HepG2 (cell line): Measurements from ENCODE around the gene IP6K3. TPM values are rescaled to one million over a fixed set of nuclear protein-coding genes. Genes with fewer than 3 reads are reported as not detected.

ENCODE experiments used
- CHD2 ChIP-seq: IDR thresholded peaks from 2 replicates; pipeline ENCODE4 v1.6.1; 2011; ENCODE audit warnings: low read depth, low read length, improper control_type of control experiment
- ELF3 ChIP-seq: IDR thresholded peaks from 2 replicates; pipeline ENCODE4 v1.6.1; 2016; ENCODE audit warnings: missing genetic modification reagents, missing compliant biosample characterization
- ELF4 ChIP-seq: sonication (generic); formaldehyde crosslinking; IDR thresholded peaks from 2 replicates; pipeline ENCODE4 v1.5.0; 2020; ENCODE audit warnings: missing genetic modification reagents, mild to moderate bottlenecking, moderate library complexity, borderline replicate concordance
- ETV5 ChIP-seq: IDR thresholded peaks from 2 replicates; pipeline ENCODE4 v1.6.1; 2018; ENCODE audit warnings: missing biosample characterization, missing genetic modification reagents, inconsistent platforms, borderline replicate concordance
- GABPA ChIP-seq, 2 experiments: IDR thresholded peaks; 2 replicates each; pipeline ENCODE4 v1.6.1; 2011 to 2016; ENCODE audit warnings: low read depth in 2 of 2, low read length in 1 of 2, missing biosample characterization in 1 of 2, missing genetic modification characterization in 1 of 2
- JARID2 ChIP-seq: sonication (generic); formaldehyde crosslinking; IDR thresholded peaks from 2 replicates; pipeline ENCODE4 v1.8.1; 2023; ENCODE audit warnings: missing genetic modification reagents, inconsistent platforms; ENCODE audit not compliant: insufficient replicate concordance
- JDP2 ChIP-seq: sonication (generic); formaldehyde crosslinking; IDR thresholded peaks from 2 replicates; pipeline ENCODE4 v1.8.1; 2022; ENCODE audit warnings: missing genetic modification reagents, borderline replicate concordance
- MAFK ChIP-seq, 2 experiments: IDR thresholded peaks in 1 of 2; conservative IDR thresholded peaks in 1 of 2; 2 replicates each; pipeline ENCODE4 v1.6.1; 2011; ENCODE audit warnings: improper control_type of control experiment in 2 of 2, low read length in 2 of 2
- SATB2 ChIP-seq: sonication (generic); formaldehyde crosslinking; IDR thresholded peaks from 2 replicates; pipeline ENCODE4 v1.5.0; 2020; ENCODE audit warnings: missing genetic modification reagents
- TEAD3 ChIP-seq: optimal IDR thresholded peaks from 2 replicates; pipeline ENCODE3; 2016; ENCODE audit warnings: borderline replicate concordance
- ZBTB39 ChIP-seq: sonication (generic); formaldehyde crosslinking; IDR thresholded peaks from 2 replicates; pipeline ENCODE4 v1.5.0; 2020; ENCODE audit warnings: missing genetic modification reagents
- ZBTB43 ChIP-seq: sonication (generic); formaldehyde crosslinking; conservative IDR thresholded peaks from 2 replicates; pipeline ENCODE4 v1.4.0; 2020; ENCODE audit warnings: missing genetic modification reagents
- ZFP37 ChIP-seq: sonication (generic); formaldehyde crosslinking; IDR thresholded peaks from 2 replicates; pipeline ENCODE4 v1.4.0; 2020; ENCODE audit warnings: missing genetic modification reagents, borderline replicate concordance
- ZNF207 ChIP-seq: fragments of 450-650 bp; IDR thresholded peaks from 2 replicates; pipeline ENCODE4 v1.6.1; 2016; ENCODE audit warnings: antibody characterized with exemption, borderline replicate concordance
- ZNF326 ChIP-seq: sonication (generic); formaldehyde crosslinking; IDR thresholded peaks from 2 replicates; pipeline ENCODE4 v1.4.0; 2020; ENCODE audit warnings: missing genetic modification reagents, borderline replicate concordance
- ZNF547 ChIP-seq: sonication (generic); formaldehyde crosslinking; IDR thresholded peaks from 2 replicates; pipeline ENCODE4 v1.5.1; 2020; ENCODE audit warnings: mild to moderate bottlenecking, missing genetic modification reagents
- polyA plus RNA-seq, 8 experiments: library from polyadenylated mRNA; depleted of rRNA in 3 of 8; stranded (reverse) in 7 of 8; unstranded in 1 of 8; fragments of >200 nt; fragmentation: Illumina TruSeq in 4 of 8; extraction: Trizol in 4 of 8; gene quantifications; 2 replicates each; pipeline versions ENCODE4 v1.2.1 to v1.2.3, GENCODE V29; 2011 to 2016; ENCODE audit warnings: low read depth in 4 of 8, missing spikeins in 1 of 8, mixed read lengths in 1 of 8; ENCODE audit not compliant: insufficient read depth in 1 of 8
- total RNA-seq, 5 experiments: library from RNA; depleted of rRNA; stranded (reverse); fragments of >200 nt; fragmentation: Illumina TruSeq; extraction: Trizol; gene quantifications; 2 replicates each; pipeline ENCODE4 v1.2.3, GENCODE V29; 2016; ENCODE audit warnings: low read depth in 1 of 5
- TF ChIP-seq, protein P1 (sequence below): sonication (generic); formaldehyde crosslinking; conservative IDR thresholded peaks from 2 replicates; pipeline ENCODE4 v1.4.0; 2020; ENCODE audit warnings: mild to moderate bottlenecking, missing genetic modification reagents, moderate library complexity
- TF ChIP-seq, protein P2 (sequence below): sonication (generic); formaldehyde crosslinking; IDR thresholded peaks from 2 replicates; pipeline ENCODE4 v1.9.0; 2021; ENCODE audit warnings: missing genetic modification reagents, borderline replicate concordance

The IP6K3 gene
- total and polyA plus RNA-seq, 2 of the 13 experiments (the other 11 are each of a cell fraction or from before 2014, with no cell fraction given): 0.11 to 0.18 TPM

GRCh38 chr6:33787954-33788693, 41.4 kb upstream of the IP6K3 start (continued):
- TF ChIP-seq ZBTB43 (no peak; the same call in 1 of the 2 replicates), GABPA (IDR thresholded peaks at IDR 0.05; ENCODE audit: low read depth, low read length) (peak; percentile 87), GABPA (CRISPR knock-in tag; IDR thresholded peaks at IDR 0.05; ENCODE audit: low read depth) (peak; percentile 85), SATB2 (CRISPR knock-in tag) (no peak), ETV5 (CRISPR knock-in tag) (peak; percentile 85), ELF4 (CRISPR knock-in tag) (no peak), JARID2 (CRISPR knock-in tag) (no peak), JDP2 (CRISPR knock-in tag) (no peak), CHD2 (no peak), ZBTB39 (CRISPR knock-in tag) (no peak), ZNF207 (no peak), ZNF326 (CRISPR knock-in tag) (no peak), ZNF547 (CRISPR knock-in tag) (peak; percentile 17; the same call in 1 of the 2 replicates), ZFP37 (CRISPR knock-in tag) (no peak), ELF3 (CRISPR knock-in tag) (peak; percentile 63), TEAD3 (CRISPR knock-in tag) (no peak), MAFK (conservative IDR thresholded peaks at IDR 0.05 in 1 of 2, IDR thresholded peaks at IDR 0.05 in 1 of 2; ENCODE audit: low read length in 2 of 2) (no peak)
- TF ChIP-seq, protein P1, sequence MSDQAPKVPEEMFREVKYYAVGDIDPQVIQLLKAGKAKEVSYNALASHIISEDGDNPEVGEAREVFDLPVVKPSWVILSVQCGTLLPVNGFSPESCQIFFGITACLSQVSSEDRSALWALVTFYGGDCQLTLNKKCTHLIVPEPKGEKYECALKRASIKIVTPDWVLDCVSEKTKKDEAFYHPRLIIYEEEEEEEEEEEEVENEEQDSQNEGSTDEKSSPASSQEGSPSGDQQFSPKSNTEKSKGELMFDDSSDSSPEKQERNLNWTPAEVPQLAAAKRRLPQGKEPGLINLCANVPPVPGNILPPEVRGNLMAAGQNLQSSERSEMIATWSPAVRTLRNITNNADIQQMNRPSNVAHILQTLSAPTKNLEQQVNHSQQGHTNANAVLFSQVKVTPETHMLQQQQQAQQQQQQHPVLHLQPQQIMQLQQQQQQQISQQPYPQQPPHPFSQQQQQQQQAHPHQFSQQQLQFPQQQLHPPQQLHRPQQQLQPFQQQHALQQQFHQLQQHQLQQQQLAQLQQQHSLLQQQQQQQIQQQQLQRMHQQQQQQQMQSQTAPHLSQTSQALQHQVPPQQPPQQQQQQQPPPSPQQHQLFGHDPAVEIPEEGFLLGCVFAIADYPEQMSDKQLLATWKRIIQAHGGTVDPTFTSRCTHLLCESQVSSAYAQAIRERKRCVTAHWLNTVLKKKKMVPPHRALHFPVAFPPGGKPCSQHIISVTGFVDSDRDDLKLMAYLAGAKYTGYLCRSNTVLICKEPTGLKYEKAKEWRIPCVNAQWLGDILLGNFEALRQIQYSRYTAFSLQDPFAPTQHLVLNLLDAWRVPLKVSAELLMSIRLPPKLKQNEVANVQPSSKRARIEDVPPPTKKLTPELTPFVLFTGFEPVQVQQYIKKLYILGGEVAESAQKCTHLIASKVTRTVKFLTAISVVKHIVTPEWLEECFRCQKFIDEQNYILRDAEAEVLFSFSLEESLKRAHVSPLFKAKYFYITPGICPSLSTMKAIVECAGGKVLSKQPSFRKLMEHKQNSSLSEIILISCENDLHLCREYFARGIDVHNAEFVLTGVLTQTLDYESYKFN (CRISPR knock-in tag): no peak
- TF ChIP-seq, protein P2, sequence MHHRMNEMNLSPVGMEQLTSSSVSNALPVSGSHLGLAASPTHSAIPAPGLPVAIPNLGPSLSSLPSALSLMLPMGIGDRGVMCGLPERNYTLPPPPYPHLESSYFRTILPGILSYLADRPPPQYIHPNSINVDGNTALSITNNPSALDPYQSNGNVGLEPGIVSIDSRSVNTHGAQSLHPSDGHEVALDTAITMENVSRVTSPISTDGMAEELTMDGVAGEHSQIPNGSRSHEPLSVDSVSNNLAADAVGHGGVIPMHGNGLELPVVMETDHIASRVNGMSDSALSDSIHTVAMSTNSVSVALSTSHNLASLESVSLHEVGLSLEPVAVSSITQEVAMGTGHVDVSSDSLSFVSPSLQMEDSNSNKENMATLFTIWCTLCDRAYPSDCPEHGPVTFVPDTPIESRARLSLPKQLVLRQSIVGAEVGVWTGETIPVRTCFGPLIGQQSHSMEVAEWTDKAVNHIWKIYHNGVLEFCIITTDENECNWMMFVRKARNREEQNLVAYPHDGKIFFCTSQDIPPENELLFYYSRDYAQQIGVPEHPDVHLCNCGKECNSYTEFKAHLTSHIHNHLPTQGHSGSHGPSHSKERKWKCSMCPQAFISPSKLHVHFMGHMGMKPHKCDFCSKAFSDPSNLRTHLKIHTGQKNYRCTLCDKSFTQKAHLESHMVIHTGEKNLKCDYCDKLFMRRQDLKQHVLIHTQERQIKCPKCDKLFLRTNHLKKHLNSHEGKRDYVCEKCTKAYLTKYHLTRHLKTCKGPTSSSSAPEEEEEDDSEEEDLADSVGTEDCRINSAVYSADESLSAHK: no peak
